ENCODE results near the gene HDHD2.
A peak's percentile ranks its signal among the peaks of the same experiment; 100 is the strongest.

HDHD2 gene

GRCh38 chr18:47175898-47176575 is 25.7 kb upstream of the HDHD2 start, which contains the start of gene IER3IP1:
TSS of gene IER3IP1 (minus strand) at chr18:47176364. CDS start at chr18:47176277, 87 bp downstream.
- Histone ChIP-seq H3K27me3 (no peaks in the 10 kb centered on the region), H4K20me1 (peaks cover 0 to 42% (median 30%) of the 10 kb centered on the region in 11 experiments; a peak in 17 of 22 replicates), H3K9ac (peak within 1 kb of the TSS; percentile 87 to 97 (median 93)), H3K4me2 (peak within 1 kb of the TSS; percentile 73 to 91 (median 86)), H3K4me1 (peaks cover 12 to 37% (median 23%) of the 10 kb centered on the region in 10 experiments), H3K27ac (peak within 1 kb of the TSS; percentile 84 to 93 (median 88)), H3K4me3 (peak within 1 kb of the TSS; percentile 83 to 99 (median 92)), H3K36me3 (peaks cover 0 to 36% (median 21%) of the 10 kb centered on the region in 11 experiments; a peak in 15 of 22 replicates), H3K9me3 (replicated peaks in 1 of 11) (peaks cover 0 to 7% (median 4%) of the 10 kb centered on the region in 11 experiments; a peak in 15 of 22 replicates)
- no peak for TF ChIP-seq Cebpa-rat (IDR thresholded peaks at IDR 0.05)

DNA sequence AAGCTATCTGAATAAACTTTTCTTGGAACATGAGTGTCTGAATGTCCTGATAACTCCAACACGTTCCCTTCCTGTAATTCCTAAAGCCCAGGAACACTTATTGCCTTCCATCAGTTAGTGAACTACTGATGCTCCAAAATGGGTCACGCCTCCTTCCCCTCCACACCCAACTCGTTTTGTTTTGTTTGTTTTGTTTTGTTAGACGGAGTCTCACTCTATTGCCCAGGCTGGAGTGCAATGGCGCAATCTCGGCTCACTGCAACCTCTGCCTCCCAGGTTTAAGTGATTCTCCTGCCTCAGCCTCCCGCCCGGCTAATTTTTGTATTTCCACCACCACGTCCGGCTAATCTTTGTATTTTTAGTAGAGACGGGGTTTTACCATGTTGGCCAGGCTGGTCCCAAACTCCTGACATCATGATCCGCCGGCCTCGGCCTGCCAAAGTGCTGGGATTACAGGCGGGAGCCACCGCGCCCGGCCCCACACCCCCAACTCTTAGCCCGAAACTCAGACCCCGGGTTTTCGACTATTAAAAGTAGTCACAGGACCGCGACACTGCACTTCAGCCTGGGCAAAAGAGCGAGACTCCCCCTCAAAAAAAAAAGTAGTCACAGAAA is 25.1 kb upstream of the HDHD2 start:
- Histone ChIP-seq H3K4me3 (peak overlapping the region; percentile 83 to 99 (median 92)), H3K27ac (peak overlapping the region; percentile 84 to 93 (median 88)), H3K4me2 (peak overlapping the region; percentile 73 to 91 (median 86)), H3K27me3 (no peaks in the 10 kb centered on the region), H3K4me1 (peaks cover 12 to 37% (median 23%) of the 10 kb centered on the region in 10 experiments), H3K36me3 (peaks cover 0 to 41% (median 21%) of the 10 kb centered on the region in 11 experiments; a peak in 15 of 22 replicates), H3K9ac (peak overlapping the region; percentile 87 to 97 (median 93)), H3K9me3 (replicated peaks in 1 of 11) (peaks cover 0 to under 1% (median 0%) of the 10 kb centered on the region in 11 experiments; a peak in 2 of 22 replicates), H4K20me1 (peaks cover 0 to 48% (median 30%) of the 10 kb centered on the region in 11 experiments; a peak in 17 of 22 replicates)
- peak in 4 of 11 experiments; percentile 8 to 49 (median 41); a peak in 2 of 22 replicates for TF ChIP-seq Cebpa-rat (IDR thresholded peaks at IDR 0.05)

DNA sequence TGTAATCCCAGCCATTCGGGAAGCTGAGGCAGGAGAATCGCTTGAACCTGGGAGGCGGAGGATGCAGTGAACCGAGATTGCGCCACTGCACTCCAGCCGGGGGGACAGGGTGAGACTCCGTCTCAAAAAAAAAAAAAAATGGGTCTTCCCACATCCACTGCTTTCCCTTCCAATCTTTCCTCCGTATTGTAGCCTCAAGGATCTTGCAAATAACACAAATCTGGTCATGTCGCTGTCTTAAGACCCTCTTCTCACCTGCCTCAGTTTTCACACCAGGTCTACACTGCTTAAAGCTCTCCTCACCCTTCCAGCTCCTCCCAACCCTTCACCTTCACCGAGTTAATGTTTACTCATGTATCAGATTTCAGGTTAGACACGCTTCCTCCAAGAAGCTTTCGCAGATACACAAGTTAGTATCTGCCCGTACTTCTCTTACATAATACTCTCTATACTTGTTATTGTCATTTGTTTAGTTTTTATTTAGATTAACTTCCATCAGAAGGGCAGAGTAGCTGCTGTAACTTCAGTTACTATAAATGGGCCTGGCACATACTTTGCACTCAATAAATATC is 24.3 kb upstream of the HDHD2 start:
- Histone ChIP-seq H3K4me1 (peaks cover 12 to 37% (median 23%) of the 10 kb centered on the region in 10 experiments), H4K20me1 (peaks cover 0 to 50% (median 30%) of the 10 kb centered on the region in 11 experiments; a peak in 17 of 22 replicates), H3K4me3 (peak overlapping the region; percentile 83 to 99 (median 92)), H3K4me2 (peak overlapping the region; percentile 73 to 91 (median 86)), H3K27ac (peak overlapping the region in 4 of 11 experiments; percentile 84 to 93 (median 91); a peak in 5 of 22 replicates), H3K36me3 (peaks cover 0 to 41% (median 21%) of the 10 kb centered on the region in 11 experiments; a peak in 15 of 22 replicates), H3K9ac (peak overlapping the region; percentile 87 to 97 (median 93); a peak in 21 of 22 replicates), H3K9me3 (replicated peaks in 1 of 11) (no peaks in the 10 kb centered on the region; a peak in 1 of 22 replicates), H3K27me3 (no peaks in the 10 kb centered on the region)
- no peak for TF ChIP-seq Cebpa-rat (IDR thresholded peaks at IDR 0.05)

DNA sequence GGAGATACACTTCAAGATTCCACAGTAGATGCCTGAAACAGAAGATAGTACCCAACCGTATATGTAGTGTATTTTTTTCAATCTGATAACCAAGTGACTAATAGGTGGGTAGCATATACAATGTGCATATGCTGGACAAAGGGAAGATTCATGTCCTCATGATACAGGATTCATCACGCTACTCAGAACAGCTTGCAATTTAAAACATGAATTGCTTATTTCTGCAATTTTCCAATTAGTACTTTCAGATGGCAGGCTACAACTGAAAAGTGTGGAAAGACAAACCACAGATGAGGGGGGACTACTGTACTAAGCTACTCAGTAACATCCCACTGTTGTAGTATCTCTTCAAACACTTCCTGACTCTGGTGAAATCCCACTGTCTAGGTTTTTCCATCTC is 22.2 kb upstream of the HDHD2 start:
- H3K4me1 ChIP-seq: peaks cover 12 to 37% (median 23%) of the 10 kb centered on the region in 10 experiments
- H3K36me3 ChIP-seq: peaks cover 0 to 47% (median 21%) of the 10 kb centered on the region in 11 experiments; a peak in 15 of 22 replicates
- H3K4me3 ChIP-seq: no peak overlapping the region
- H3K27ac ChIP-seq: no peak overlapping the region
- no peak overlapping the region for H3K9ac ChIP-seq
- no peaks in the 10 kb centered on the region for H3K27me3 ChIP-seq
- peaks cover 5 to 69% (median 41%) of the 10 kb centered on the region in 11 experiments; a peak in 18 of 22 replicates for H4K20me1 ChIP-seq
- TF ChIP-seq Cebpa-rat (IDR thresholded peaks at IDR 0.05): no peak
- peak overlapping the region in 2 of 11 experiments; percentile 6 to 88; a peak in 3 of 22 replicates for H3K4me2 ChIP-seq
- H3K9me3 ChIP-seq (replicated peaks in 1 of 11): no peaks in the 10 kb centered on the region; a peak in 1 of 22 replicates

DNA sequence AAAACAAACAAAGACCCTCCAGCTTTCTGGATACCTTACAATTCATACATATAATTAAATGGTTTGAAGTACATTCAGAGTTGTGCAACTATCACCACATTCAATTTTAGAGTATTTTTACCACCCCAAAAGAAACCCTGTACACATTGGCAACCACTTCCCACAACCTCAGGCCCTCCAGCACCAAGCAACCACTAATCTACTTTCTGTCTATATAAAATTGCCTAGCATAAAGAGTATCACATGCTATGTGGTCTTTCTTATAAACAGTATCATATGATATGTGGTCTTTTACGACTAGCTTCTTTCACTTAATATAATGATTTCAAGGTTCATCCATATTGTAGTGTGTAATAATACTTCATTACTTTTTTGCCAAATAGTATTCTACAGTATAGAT is 18.6 kb upstream of the HDHD2 start:
- Histone ChIP-seq H3K36me3 (peaks cover 6 to 60% (median 33%) of the 10 kb centered on the region in 11 experiments; a peak in 17 of 22 replicates), H3K9ac (no peak overlapping the region), H3K4me2 (no peak overlapping the region), H4K20me1 (peaks cover 29 to 93% (median 64%) of the 10 kb centered on the region in 11 experiments; a peak in 20 of 22 replicates), H3K27ac (no peak overlapping the region), H3K27me3 (no peaks in the 10 kb centered on the region), H3K4me1 (peaks cover 0 to 21% (median 10%) of the 10 kb centered on the region in 10 experiments; a peak in 14 of 20 replicates), H3K4me3 (no peak overlapping the region), H3K9me3 (replicated peaks in 1 of 11) (no peaks in the 10 kb centered on the region)
- no peak for TF ChIP-seq Cebpa-rat (IDR thresholded peaks at IDR 0.05)

DNA sequence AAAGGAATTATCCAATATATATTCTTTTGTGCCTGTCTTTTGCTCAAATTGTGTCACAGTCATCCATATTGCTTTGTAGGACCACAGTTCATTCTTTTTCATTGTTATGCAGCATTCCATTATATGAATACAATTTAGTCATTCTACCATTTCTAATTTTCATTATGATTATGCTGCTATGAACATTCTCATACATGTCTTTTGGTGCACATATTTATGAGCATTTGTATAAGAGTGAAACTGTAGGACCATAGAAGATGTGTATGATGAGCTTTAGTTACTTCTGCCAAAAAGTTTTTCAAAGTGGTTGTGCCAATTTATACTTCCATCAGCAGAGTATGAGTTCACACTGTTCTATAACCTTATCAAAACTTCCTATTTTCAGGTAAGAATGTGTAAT is 18.2 kb upstream of the HDHD2 start:
- no peak for TF ChIP-seq Cebpa-rat (IDR thresholded peaks at IDR 0.05)
- Histone ChIP-seq H3K9ac (no peak overlapping the region), H3K36me3 (peaks cover 6 to 56% (median 29%) of the 10 kb centered on the region in 11 experiments; a peak in 17 of 22 replicates), H3K4me3 (no peak overlapping the region), H4K20me1 (peaks cover 29 to 93% (median 65%) of the 10 kb centered on the region in 11 experiments; a peak in 20 of 22 replicates), H3K27me3 (no peaks in the 10 kb centered on the region), H3K4me2 (no peak overlapping the region), H3K9me3 (replicated peaks in 1 of 11) (no peaks in the 10 kb centered on the region), H3K4me1 (peaks cover 0 to 18% (median 11%) of the 10 kb centered on the region in 10 experiments; a peak in 11 of 20 replicates), H3K27ac (no peak overlapping the region)

- Histone ChIP-seq H3K4me3 (no peak overlapping the region), H3K4me1 (peaks cover 0 to 5% (median 0%) of the 10 kb centered on the region in 10 experiments; a peak in 1 of 20 replicates), H3K27me3 (no peaks in the 10 kb centered on the region), H3K9me3 (replicated peaks in 1 of 11) (no peaks in the 10 kb centered on the region), H3K4me2 (no peak overlapping the region), H3K36me3 (peaks cover 8 to 54% (median 20%) of the 10 kb centered on the region in 11 experiments; a peak in 15 of 22 replicates), H4K20me1 (peaks cover 29 to 92% (median 81%) of the 10 kb centered on the region in 11 experiments; a peak in 20 of 22 replicates), H3K27ac (no peak overlapping the region), H3K9ac (no peak overlapping the region)
- no peak for TF ChIP-seq Cebpa-rat (IDR thresholded peaks at IDR 0.05)
Measured at GRCh38 chr18:47166294-47166693, 16.0 kb upstream of the HDHD2 start.

DNA sequence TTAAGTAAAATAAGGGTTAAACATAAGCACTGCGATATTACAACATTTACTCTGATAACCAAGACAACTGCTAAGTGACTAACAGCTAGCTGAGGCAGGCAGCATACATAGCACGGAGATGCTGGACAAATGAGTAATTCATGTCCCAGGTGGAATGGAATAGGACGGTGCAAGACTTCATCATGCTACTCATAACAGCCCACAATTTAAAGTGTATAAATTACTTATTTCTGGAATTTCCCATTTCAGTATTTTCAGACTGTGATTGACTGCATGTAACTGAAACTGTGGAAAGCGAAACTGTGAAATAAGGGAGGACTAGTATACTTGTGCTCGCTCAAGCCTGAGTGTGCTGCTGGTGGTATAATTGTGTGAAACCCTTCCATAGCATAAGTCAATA is 12.9 kb upstream of the HDHD2 start:
- Histone ChIP-seq H4K20me1 (peaks cover 34 to 100% (median 84%) of the 10 kb centered on the region in 11 experiments; a peak in 20 of 22 replicates), H3K27me3 (no peaks in the 10 kb centered on the region), H3K4me3 (no peak overlapping the region), H3K36me3 (peaks cover 16 to 62% (median 28%) of the 10 kb centered on the region in 11 experiments; a peak in 17 of 22 replicates), H3K27ac (no peak overlapping the region), H3K9ac (no peak overlapping the region), H3K9me3 (replicated peaks in 1 of 11) (no peaks in the 10 kb centered on the region), H3K4me2 (no peak overlapping the region), H3K4me1 (peaks cover 0 to 5% (median 0%) of the 10 kb centered on the region in 10 experiments; a peak in 1 of 20 replicates)
- TF ChIP-seq Cebpa-rat (IDR thresholded peaks at IDR 0.05): no peak
